ENCODE results near the gene FASLG. TPM values are rescaled to one million over a fixed set of nuclear protein-coding genes. Genes with fewer than 3 reads are reported as not detected.

The FASLG gene, protein sequence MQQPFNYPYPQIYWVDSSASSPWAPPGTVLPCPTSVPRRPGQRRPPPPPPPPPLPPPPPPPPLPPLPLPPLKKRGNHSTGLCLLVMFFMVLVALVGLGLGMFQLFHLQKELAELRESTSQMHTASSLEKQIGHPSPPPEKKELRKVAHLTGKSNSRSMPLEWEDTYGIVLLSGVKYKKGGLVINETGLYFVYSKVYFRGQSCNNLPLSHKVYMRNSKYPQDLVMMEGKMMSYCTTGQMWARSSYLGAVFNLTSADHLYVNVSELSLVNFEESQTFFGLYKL
- total RNA-seq, result not detected
- long read RNA-seq, result 0 reads

GRCh38 chr1:172658871-172659453 is at the start of gene FASLG:
FASLG (plus strand) TSS chr1:172659103; CDS start chr1:172659202, 99 bp downstream.
- Histone ChIP-seq H3K27ac (replicated peaks) (peak within 1 kb of the TSS; percentile 67), H3K4me3 (no peak within 1 kb of the TSS), H3K27me3 (ENCODE audit: low read depth) (no peaks in the 10 kb centered on the region), H3K4me1 (peaks cover 9% of the 10 kb centered on the region), H3K36me3 (no peaks in the 10 kb centered on the region), H3K9me3 (replicated peaks) (no peaks in the 10 kb centered on the region)
- intact Hi-C loops (cut with micrococcal nuclease), result no loop called here
- DNase-seq, result no peak
- no peak for TF ChIP-seq CTCF (IDR thresholded peaks at IDR 0.05; ENCODE audit: borderline replicate concordance)

DNA sequence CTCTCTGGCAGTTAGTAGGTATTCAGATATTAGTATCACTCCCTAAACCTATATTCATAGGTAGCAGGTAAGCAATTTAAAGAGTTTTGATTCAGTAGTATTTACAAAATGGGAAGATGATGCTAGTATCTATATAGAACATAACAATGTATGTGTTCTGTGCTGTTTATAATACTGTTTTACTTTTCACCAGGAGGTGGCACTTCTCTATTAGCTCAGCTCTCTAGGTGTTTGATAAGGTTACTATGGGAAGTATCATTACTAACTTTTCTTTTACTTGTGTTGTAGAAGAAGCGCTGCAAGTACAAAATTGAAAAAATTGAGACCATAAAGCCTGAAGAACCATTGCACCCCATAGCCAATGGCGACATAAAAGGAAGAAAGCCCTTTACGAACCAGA is 49.4 kb upstream of the FASLG start:
- DNase-seq, result no peak
- TF ChIP-seq CTCF (IDR thresholded peaks at IDR 0.05; ENCODE audit: borderline replicate concordance), result peak; percentile 57
- Histone ChIP-seq H3K9me3 (replicated peaks) (no peaks in the 10 kb centered on the region), H3K27ac (replicated peaks) (no peak overlapping the region), H3K36me3 (peaks cover 32% of the 10 kb centered on the region), H3K4me1 (no peaks in the 10 kb centered on the region), H3K4me3 (no peak overlapping the region), H3K27me3 (ENCODE audit: low read depth) (no peaks in the 10 kb centered on the region)
- intact Hi-C loops (cut with micrococcal nuclease), result loop anchor here (2.0 kb wide), 1 partner anchor 109 kb away; no protein-coding TSS in a partner anchor

DNA sequence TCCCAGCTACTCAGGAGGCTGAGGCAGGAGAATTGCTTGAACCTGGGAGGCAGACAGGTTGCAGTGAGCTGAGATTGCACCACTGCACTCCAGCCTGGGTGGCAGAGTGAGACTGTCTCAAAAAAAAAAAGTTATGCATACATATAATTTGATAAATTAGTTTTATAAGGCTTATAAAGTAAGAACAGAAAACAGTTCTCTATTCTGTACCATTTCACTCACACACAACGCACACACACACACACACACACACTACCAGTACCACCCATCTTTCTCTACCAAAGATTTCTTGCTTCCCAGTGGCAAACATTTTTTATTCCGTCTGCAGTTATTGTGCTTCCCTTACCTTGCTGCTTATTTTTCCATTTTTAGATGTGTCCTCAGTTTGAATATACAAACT is 46.4 kb upstream of the FASLG start:
- Histone ChIP-seq H3K4me3 (no peak overlapping the region), H3K27ac (replicated peaks) (no peak overlapping the region), H3K27me3 (ENCODE audit: low read depth) (no peaks in the 10 kb centered on the region), H3K36me3 (peaks cover 19% of the 10 kb centered on the region), H3K9me3 (replicated peaks) (peaks cover 11% of the 10 kb centered on the region), H3K4me1 (no peaks in the 10 kb centered on the region)
- intact Hi-C loops (cut with micrococcal nuclease), result no loop called here
- TF ChIP-seq CTCF (IDR thresholded peaks at IDR 0.05; ENCODE audit: borderline replicate concordance), result no peak
- no peak for DNase-seq

- Histone ChIP-seq H3K4me3 (no peak overlapping the region), H3K4me1 (no peaks in the 10 kb centered on the region), H3K27me3 (ENCODE audit: low read depth) (no peaks in the 10 kb centered on the region), H3K36me3 (peaks cover 19% of the 10 kb centered on the region), H3K27ac (replicated peaks) (no peak overlapping the region), H3K9me3 (replicated peaks) (peaks cover 19% of the 10 kb centered on the region)
- no peak for DNase-seq
- intact Hi-C loops (cut with micrococcal nuclease), result no loop called here
- TF ChIP-seq CTCF (IDR thresholded peaks at IDR 0.05; ENCODE audit: borderline replicate concordance), result no peak
Measured at GRCh38 chr1:172613294-172613693, 45.6 kb upstream of the FASLG start.

DNA sequence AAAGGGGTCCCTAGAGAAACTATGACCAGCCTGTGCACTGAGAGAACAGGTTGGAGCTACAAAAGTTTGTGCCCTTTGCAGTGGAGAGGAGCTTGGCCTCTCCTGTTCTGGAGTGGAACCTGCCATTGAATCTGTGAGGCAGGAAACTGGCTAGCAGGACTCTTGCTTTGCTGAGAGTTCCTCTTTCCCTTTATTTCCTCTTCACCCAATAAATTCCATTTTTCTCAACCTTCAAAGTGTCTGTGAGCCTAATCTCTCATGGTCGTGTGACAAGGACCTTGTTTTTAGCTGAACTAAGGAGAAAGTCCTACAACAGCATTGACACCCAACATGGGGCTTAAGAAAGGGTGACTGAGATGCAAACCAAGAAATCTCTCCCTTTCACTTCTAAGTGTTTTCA is 42.7 kb upstream of the FASLG start:
- intact Hi-C loops (cut with micrococcal nuclease), result no loop called here
- Histone ChIP-seq H3K27ac (replicated peaks) (no peak overlapping the region), H3K27me3 (ENCODE audit: low read depth) (no peaks in the 10 kb centered on the region), H3K36me3 (peaks cover 4% of the 10 kb centered on the region), H3K9me3 (replicated peaks) (peaks cover 47% of the 10 kb centered on the region), H3K4me1 (no peaks in the 10 kb centered on the region), H3K4me3 (no peak overlapping the region)
- no peak for TF ChIP-seq CTCF (IDR thresholded peaks at IDR 0.05; ENCODE audit: borderline replicate concordance)
- no peak for DNase-seq
